SW 1271 (cell line): ENCODE data around the gene USP43.
A peak's percentile ranks its signal among the peaks of the same experiment; 100 is the strongest.
"Not testable (repeated sequence)": the region's sequence is repeated elsewhere in the genome, so short reads cannot be mapped to it uniquely, and the experiment has no call there.

Source experiments
- DNase-seq, 2 experiments: peaks; one replicate each; lab custom pipeline; 2025; lab: John Stamatoyannopoulos, UW

Gene USP43

GRCh38 chr17:9658593-9659211 is 13.4 kb downstream of the USP43 start:
- DNase-seq: no peak

GRCh38 chr17:9661027-9661426 is 15.7 kb downstream of the USP43 start:
- no peak for DNase-seq

- not testable (repeated sequence) for DNase-seq
Observed at GRCh38 chr17:9663511-9663910, 18.2 kb downstream of the USP43 start.

- DNase-seq: no peak
Observed at GRCh38 chr17:9666461-9667050, 21.2 kb downstream of the USP43 start.

GRCh38 chr17:9668517-9668916 is 23.2 kb downstream of the USP43 start:
- DNase-seq: peak in 1 of 2 experiments; percentile 60

GRCh38 chr17:9669551-9670008 is 24.3 kb downstream of the USP43 start:
- no peak for DNase-seq

- DNase-seq: no peak
Observed at GRCh38 chr17:9670596-9670995, 25.3 kb downstream of the USP43 start.

GRCh38 chr17:9671559-9671958 is 26.2 kb downstream of the USP43 start:
- no peak for DNase-seq

GRCh38 chr17:9672266-9672665 is 26.9 kb downstream of the USP43 start:
- DNase-seq: no peak

GRCh38 chr17:9672691-9673090 is 27.4 kb downstream of the USP43 start:
- no peak for DNase-seq

GRCh38 chr17:9676084-9676483 is 30.8 kb downstream of the USP43 start:
- peak in 1 of 2 experiments; percentile 2 for DNase-seq

- peak; percentile 54 to 85 for DNase-seq
Observed at GRCh38 chr17:9676820-9677310, 31.5 kb downstream of the USP43 start.

- peak in 1 of 2 experiments; percentile 27 for DNase-seq
Observed at GRCh38 chr17:9677411-9677810, 32.1 kb downstream of the USP43 start.

- no peak for DNase-seq
Observed at GRCh38 chr17:9677896-9678295, 32.6 kb downstream of the USP43 start.

- no peak for DNase-seq
Observed at GRCh38 chr17:9684955-9685621, 39.8 kb downstream of the USP43 start.

GRCh38 chr17:9693755-9694154 is 48.4 kb downstream of the USP43 start:
- DNase-seq: no peak

GRCh38 chr17:9696279-9697044 is 51.1 kb downstream of the USP43 start:
- DNase-seq: no peak

- DNase-seq: no peak
Observed at GRCh38 chr17:9700136-9700535, 54.8 kb downstream of the USP43 start.

GRCh38 chr17:9700754-9701476 is 55.6 kb downstream of the USP43 start:
- DNase-seq: no peak

GRCh38 chr17:9702482-9702881 is 57.2 kb downstream of the USP43 start:
- DNase-seq: no peak

GRCh38 chr17:9702914-9703780 is 57.8 kb downstream of the USP43 start:
- DNase-seq: no peak
